ENCODE measurements around the gene SPATA31D4.

SPATA31D4 gene

DNA sequence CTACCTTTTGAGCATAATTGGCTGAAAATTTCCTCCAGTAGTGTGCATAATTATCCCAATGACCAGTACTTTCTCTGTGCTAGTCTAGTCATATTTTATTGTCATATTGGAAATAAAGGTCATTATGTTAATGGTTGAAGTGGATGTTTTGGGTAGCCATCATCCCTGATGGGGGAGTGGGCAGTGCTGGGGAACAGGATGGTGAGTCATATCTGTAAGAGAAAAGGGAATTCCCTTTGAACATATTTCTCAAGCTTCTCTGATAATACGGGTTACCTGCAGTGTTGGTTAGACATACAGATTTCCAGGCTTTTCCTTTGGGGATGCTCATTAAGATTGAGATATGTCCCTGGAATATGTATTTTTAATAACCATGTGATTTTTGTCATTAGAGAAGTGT, 33.3 kb upstream of the SPATA31D4 start:
- TF ChIP-seq, protein P1, sequence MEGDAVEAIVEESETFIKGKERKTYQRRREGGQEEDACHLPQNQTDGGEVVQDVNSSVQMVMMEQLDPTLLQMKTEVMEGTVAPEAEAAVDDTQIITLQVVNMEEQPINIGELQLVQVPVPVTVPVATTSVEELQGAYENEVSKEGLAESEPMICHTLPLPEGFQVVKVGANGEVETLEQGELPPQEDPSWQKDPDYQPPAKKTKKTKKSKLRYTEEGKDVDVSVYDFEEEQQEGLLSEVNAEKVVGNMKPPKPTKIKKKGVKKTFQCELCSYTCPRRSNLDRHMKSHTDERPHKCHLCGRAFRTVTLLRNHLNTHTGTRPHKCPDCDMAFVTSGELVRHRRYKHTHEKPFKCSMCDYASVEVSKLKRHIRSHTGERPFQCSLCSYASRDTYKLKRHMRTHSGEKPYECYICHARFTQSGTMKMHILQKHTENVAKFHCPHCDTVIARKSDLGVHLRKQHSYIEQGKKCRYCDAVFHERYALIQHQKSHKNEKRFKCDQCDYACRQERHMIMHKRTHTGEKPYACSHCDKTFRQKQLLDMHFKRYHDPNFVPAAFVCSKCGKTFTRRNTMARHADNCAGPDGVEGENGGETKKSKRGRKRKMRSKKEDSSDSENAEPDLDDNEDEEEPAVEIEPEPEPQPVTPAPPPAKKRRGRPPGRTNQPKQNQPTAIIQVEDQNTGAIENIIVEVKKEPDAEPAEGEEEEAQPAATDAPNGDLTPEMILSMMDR (IDR thresholded peaks at IDR 0.05; ENCODE audit: extremely low read depth, missing control alignments), result no peak
- DNase-seq (ENCODE audit: low spot score), result no peak

DNA sequence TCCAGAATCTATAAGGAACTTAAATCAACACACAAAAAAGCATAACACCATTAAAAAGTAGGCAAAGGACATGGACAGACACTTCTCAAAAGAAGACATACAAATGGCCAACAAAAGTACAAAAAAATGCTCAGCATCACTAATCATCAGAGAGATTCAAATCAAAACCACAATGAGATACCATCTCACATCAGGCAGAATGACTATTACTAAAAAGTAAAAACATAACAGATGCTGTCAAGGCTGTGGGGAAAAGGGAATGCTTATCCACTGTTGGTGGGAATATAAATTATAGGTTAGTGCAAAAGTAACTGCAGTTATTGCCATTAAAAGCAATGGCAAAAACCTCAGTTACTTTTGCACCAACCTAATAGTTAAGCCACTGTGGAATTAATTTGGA, 32.2 kb upstream of the SPATA31D4 start:
- TF ChIP-seq, protein P1 (IDR thresholded peaks at IDR 0.05; ENCODE audit: extremely low read depth, missing control alignments), result no peak
- no peak for DNase-seq (ENCODE audit: low spot score)

DNA sequence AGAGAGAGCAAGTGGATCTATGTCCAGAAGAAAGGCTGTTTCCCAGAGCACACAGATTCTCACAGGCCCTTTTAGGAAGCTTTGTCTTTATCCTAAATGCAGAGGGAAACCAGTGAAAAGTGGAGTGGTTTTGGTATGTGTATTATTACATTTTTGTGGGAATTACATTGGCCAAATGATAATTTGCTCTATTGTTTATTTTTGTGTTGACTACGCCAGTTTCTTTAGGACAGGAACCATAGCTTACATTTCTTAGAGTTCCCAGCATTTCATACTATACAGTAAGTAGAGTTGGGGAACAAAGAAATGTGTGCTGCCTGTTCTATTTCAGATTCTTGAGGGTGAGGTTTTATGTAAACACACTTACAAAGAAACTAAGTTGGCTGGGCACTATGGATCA, 29.4 kb upstream of the SPATA31D4 start:
- TF ChIP-seq, protein P1 (IDR thresholded peaks at IDR 0.05; ENCODE audit: extremely low read depth, missing control alignments), result no peak
- DNase-seq (ENCODE audit: low spot score), result no peak

DNA sequence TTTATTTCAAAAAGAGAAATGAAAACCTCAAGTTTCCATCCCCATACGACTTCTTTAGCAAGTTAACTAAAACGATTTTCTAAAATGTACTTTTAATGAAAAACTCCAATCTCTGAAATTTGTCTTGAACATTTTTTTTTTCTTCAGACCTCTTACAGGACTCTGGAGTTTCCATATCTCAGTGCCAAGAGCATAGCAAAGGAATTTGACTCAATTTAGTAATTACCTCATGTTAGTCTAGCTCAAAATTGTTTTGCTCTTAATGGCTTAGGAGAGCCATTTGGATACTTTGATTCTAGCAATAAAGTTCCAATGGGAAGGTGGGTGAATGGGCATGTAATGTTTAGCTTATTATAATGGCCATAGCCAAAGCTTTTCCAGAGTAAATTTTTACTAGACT, 26.0 kb upstream of the SPATA31D4 start:
- no peak for DNase-seq (ENCODE audit: low spot score)
- TF ChIP-seq, protein P1 (IDR thresholded peaks at IDR 0.05; ENCODE audit: extremely low read depth, missing control alignments), result no peak

DNA sequence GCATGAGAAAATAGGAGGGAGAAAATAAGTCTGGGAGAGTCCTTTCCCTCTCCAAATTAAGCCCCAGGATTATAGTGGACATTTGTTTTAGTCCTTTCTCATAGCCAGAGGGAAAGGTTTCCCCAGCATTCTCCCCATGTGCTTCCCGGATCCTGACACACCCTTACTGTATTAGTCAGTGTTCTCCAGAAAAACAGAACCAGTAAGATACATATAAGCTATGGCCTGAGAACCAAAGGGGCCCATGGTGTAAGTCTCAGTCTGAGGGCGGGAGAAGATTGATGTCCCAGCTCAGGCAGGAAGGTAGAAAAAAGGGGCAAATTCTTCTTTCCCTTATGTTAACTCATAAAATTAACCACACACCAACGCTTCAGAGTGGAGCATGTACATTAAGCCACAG, 25.6 kb upstream of the SPATA31D4 start:
- DNase-seq (ENCODE audit: low spot score), result no peak
- TF ChIP-seq, protein P1 (IDR thresholded peaks at IDR 0.05; ENCODE audit: extremely low read depth, missing control alignments), result no peak

DNA sequence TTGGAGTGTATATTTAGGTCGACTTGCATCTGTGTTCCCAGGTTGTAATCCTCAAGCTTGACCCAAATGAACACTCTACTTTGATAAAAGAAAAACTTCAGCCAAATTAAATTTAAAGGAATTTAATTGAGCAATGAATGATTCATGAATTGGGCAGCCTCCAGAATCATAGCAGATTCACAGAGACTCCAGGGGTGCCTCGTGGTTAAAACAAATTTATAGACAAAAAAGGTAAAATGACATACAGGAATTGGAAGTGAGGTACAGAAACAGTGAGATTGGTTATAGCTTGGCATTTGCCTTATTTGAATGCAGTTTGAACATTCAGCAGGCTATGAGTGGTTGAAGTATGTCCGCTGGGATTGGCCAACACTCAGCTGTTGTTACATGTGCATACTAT, 21.6 kb upstream of the SPATA31D4 start:
- no peak for DNase-seq (ENCODE audit: low spot score)
- TF ChIP-seq, protein P1 (IDR thresholded peaks at IDR 0.05; ENCODE audit: extremely low read depth, missing control alignments), result no peak

DNA sequence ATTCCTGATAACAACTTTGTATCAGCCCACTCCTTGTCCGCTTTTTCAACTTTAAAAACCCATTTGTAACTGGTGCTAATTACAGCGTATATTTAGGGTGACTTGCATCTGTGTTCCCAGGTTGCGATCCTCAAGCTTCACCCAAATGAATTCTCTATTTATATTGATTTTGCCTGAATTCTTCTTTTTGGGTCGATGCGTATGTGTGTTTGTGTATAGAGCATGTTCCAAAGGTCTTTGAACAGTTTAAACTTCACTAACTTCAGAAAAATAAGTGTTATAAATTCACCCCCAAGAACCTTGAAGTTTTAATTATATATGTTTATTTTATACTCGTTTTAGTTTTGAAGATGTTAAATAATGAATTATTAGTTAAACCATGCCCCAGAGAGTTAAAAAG, 16.1 kb upstream of the SPATA31D4 start:
- TF ChIP-seq, protein P1 (IDR thresholded peaks at IDR 0.05; ENCODE audit: extremely low read depth, missing control alignments), result no peak
- no peak for DNase-seq (ENCODE audit: low spot score)

Data from GM20000 (cell line).